ENCODE results near the gene KDM4B. TPM values are rescaled to one million over a fixed set of nuclear protein-coding genes. Genes with fewer than 3 reads are reported as not detected.

The KDM4B gene
- total RNA-seq, 2 donors from 2014 or later: 49.1 to 54.0 TPM

DNA sequence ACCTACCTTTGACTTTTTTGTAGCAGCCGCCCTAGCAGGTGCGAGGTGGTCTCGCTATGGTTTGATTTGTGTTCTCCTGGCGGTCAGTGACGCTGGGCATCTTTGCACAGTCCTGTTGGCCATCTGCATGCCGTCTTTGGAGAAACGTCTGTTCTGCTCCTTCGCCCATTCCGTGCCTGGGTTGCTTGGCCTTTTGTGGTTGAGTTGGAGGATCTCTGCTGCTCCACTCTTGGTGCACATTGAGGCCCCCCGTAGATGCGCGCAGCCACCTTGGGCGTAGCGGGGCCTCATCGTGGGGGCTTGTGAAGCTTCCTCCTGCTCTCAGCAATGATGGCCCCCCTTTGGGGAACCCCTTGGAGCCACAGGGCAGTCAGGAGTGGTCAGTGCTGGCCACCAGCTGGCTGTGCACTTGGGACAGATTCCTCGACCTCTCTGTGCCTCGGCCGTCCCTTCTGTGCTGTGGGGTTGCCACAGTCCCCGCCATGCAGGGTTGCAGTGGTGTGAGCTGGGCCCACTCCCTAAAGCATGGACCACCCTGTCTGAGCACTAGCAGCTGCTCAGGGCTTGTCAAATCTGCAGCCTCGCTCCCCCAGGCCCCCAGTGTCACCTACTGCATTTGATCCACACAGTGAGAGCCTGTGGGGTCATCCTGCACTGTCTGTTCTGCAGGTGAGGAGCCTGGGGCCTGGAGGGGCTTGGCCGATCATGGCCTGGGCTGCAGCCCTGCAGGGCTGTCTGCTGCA lies 170.8 kb downstream of the KDM4B start:
- H3K27ac ChIP-seq: no peak overlapping the region
- no peaks in the 10 kb centered on the region for H3K4me1 ChIP-seq (ENCODE audit: control insufficient read depth in 1 of 2, low read depth in 2 of 2)
- no peaks in the 10 kb centered on the region for H3K27me3 ChIP-seq (replicated peaks; ENCODE audit: insufficient read depth)
- no peaks in the 10 kb centered on the region for H3K9me3 ChIP-seq
- no peak overlapping the region for H3K4me3 ChIP-seq
- H3K36me3 ChIP-seq: peaks cover 50% of the 10 kb centered on the region
- ATAC-seq (ENCODE audit: insufficient number of reproducible peaks, low FRiP score, low read depth) (no peak), DNase-seq (ENCODE audit: low spot score) (no peak)
- no peak for TF ChIP-seq CTCF (IDR thresholded peaks at IDR 0.05)

DNA sequence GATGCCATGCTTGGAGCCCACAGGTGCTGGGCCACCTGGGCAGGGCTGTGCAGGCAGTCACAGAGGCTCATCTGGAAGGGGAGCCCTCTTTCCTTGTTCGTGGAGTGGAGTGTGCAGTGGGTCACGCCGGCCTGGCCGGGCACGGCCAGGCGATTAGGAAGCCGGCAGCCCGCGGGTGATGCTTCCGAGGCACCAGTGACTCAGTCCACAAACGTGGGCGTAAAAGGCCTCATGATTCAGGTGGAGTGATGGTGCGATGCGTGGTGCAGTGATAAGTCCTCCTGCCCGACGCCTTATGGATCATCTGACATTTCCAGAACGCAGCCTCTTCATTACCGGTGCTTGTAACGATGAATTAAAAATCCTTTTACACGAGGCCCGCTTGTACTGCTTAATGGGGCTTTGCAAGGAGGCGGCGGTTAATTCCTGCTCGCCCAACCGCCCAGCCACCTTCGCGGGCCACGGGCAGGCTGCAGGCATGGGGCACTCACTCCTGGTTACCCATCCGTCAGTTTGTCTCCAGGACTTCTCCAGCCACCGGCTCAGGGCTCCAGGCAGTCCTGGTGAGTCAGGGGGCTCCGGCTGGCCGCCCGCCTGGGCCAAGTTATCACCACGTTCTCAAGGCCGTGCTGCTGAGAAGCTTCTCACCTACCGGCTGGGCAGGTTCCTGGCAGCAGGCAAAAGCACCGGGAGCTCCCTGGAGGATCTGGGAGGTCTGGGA lies 172.4 kb downstream of the KDM4B start:
- H3K27me3 ChIP-seq (replicated peaks; ENCODE audit: insufficient read depth): no peaks in the 10 kb centered on the region
- H3K27ac ChIP-seq: no peak overlapping the region
- peaks cover 44% of the 10 kb centered on the region for H3K36me3 ChIP-seq
- no peak for DNase-seq (ENCODE audit: low spot score)
- H3K4me3 ChIP-seq: no peak overlapping the region
- no peak for ATAC-seq (ENCODE audit: insufficient number of reproducible peaks, low FRiP score, low read depth)
- TF ChIP-seq CTCF (IDR thresholded peaks at IDR 0.05): no peak
- no peaks in the 10 kb centered on the region for H3K9me3 ChIP-seq
- H3K4me1 ChIP-seq (ENCODE audit: control insufficient read depth in 1 of 2, low read depth in 2 of 2): no peaks in the 10 kb centered on the region

GRCh38 chr19:5141850-5142724 lies 173.2 kb downstream of the KDM4B start:
- DNase-seq (ENCODE audit: low spot score): no peak
- H3K27ac ChIP-seq: no peak overlapping the region

GRCh38 chr19:5142725-5143097 lies 173.8 kb downstream of the KDM4B start:
- Histone ChIP-seq H3K4me1 (ENCODE audit: control insufficient read depth in 1 of 2, low read depth in 2 of 2) (no peaks in the 10 kb centered on the region), H3K4me3 (no peak overlapping the region), H3K27ac (no peak overlapping the region), H3K27me3 (replicated peaks; ENCODE audit: insufficient read depth) (no peaks in the 10 kb centered on the region), H3K9me3 (no peaks in the 10 kb centered on the region), H3K36me3 (peaks cover 31% of the 10 kb centered on the region)
- DNase-seq (ENCODE audit: low spot score) (no peak), ATAC-seq (ENCODE audit: insufficient number of reproducible peaks, low FRiP score, low read depth) (no peak)
- no peak for TF ChIP-seq CTCF (IDR thresholded peaks at IDR 0.05)

More at GRCh38 chr19:5141850-5142724, 173.2 kb downstream of the KDM4B start:
- no peak overlapping the region for H3K4me3 ChIP-seq
- peaks cover 36% of the 10 kb centered on the region for H3K36me3 ChIP-seq
- TF ChIP-seq CTCF (IDR thresholded peaks at IDR 0.05): no peak
- no peak for ATAC-seq (ENCODE audit: insufficient number of reproducible peaks, low FRiP score, low read depth)
- no peaks in the 10 kb centered on the region for H3K9me3 ChIP-seq
- no peaks in the 10 kb centered on the region for H3K27me3 ChIP-seq (replicated peaks; ENCODE audit: insufficient read depth)
- no peaks in the 10 kb centered on the region for H3K4me1 ChIP-seq (ENCODE audit: control insufficient read depth in 1 of 2, low read depth in 2 of 2)

Data from thoracic aorta (tissue), 2 donors.